ENCODE measurements around the gene PRKAR1B.
"Not testable (repeated sequence)": the region's sequence is repeated elsewhere in the genome, so short reads cannot be mapped to it uniquely, and the experiment has no call there.

PRKAR1B gene

GRCh38 chr7:644381-645305 is 82.4 kb downstream of the PRKAR1B start:
- DNase-seq (ENCODE audit: low spot score), result no peak

GRCh38 chr7:641966-642365 is 85.1 kb downstream of the PRKAR1B start:
- no peak for DNase-seq (ENCODE audit: low spot score)

- no peak for DNase-seq (ENCODE audit: low spot score)
These were observed 85.8 kb downstream of the PRKAR1B start for GRCh38 chr7:641269-641671.

GRCh38 chr7:638256-639011 is 88.6 kb downstream of the PRKAR1B start:
- DNase-seq (ENCODE audit: low spot score), result no peak

- no peak for DNase-seq (ENCODE audit: low spot score)
These were observed 89.3 kb downstream of the PRKAR1B start for GRCh38 chr7:637826-638225.

- peak; percentile 28 for DNase-seq (ENCODE audit: low spot score)
These were observed 90.7 kb downstream of the PRKAR1B start for GRCh38 chr7:636396-636795.

- DNase-seq (ENCODE audit: low spot score), result not testable (repeated sequence)
These were observed 91.2 kb downstream of the PRKAR1B start for GRCh38 chr7:635687-636382.

GRCh38 chr7:635227-635626 is 91.9 kb downstream of the PRKAR1B start:
- no peak for DNase-seq (ENCODE audit: low spot score)

GRCh38 chr7:633381-634018 is 93.6 kb downstream of the PRKAR1B start:
- no peak for DNase-seq (ENCODE audit: low spot score)

GRCh38 chr7:632831-633210 is 94.3 kb downstream of the PRKAR1B start:
- DNase-seq (ENCODE audit: low spot score), result no peak

GRCh38 chr7:631964-632830 is 94.9 kb downstream of the PRKAR1B start:
- DNase-seq (ENCODE audit: low spot score), result no peak

GRCh38 chr7:631291-631711 is 95.8 kb downstream of the PRKAR1B start:
- no peak for DNase-seq (ENCODE audit: low spot score)

GRCh38 chr7:630539-630938 is 96.5 kb downstream of the PRKAR1B start:
- no peak for DNase-seq (ENCODE audit: low spot score)

GRCh38 chr7:630111-630511 is 97.0 kb downstream of the PRKAR1B start:
- DNase-seq (ENCODE audit: low spot score), result no peak

GRCh38 chr7:628826-629225 is 98.3 kb downstream of the PRKAR1B start:
- no peak for DNase-seq (ENCODE audit: low spot score)

GRCh38 chr7:628402-628763 is 98.7 kb downstream of the PRKAR1B start:
- no peak for DNase-seq (ENCODE audit: low spot score)

GRCh38 chr7:627661-628401 is 99.2 kb downstream of the PRKAR1B start:
- no peak for DNase-seq (ENCODE audit: low spot score)

- no peak for DNase-seq (ENCODE audit: low spot score)
These were observed 101.6 kb downstream of the PRKAR1B start for GRCh38 chr7:625376-625971.

- DNase-seq (ENCODE audit: low spot score), result no peak
These were observed 103.6 kb downstream of the PRKAR1B start for GRCh38 chr7:623464-623863.
